ENCODE data around the gene ZNRF2.

ZNRF2 gene

GRCh38 chr7:30323006-30323355 is 38.6 kb downstream of the ZNRF2 start:
- no peak for DNase-seq

GRCh38 chr7:30327813-30328212 is 43.4 kb downstream of the ZNRF2 start:
- no peak for DNase-seq

GRCh38 chr7:30328381-30328780 is 44.0 kb downstream of the ZNRF2 start:
- DNase-seq = no peak

- DNase-seq = no peak
Measured at GRCh38 chr7:30329716-30330115, 45.3 kb downstream of the ZNRF2 start.

- DNase-seq = no peak
Measured at GRCh38 chr7:30330134-30331111, 46.0 kb downstream of the ZNRF2 start.

GRCh38 chr7:30331338-30331737 is 46.9 kb downstream of the ZNRF2 start:
- no peak for DNase-seq

GRCh38 chr7:30332549-30332948 is 48.2 kb downstream of the ZNRF2 start:
- no peak for DNase-seq

GRCh38 chr7:30335763-30336487 is 51.5 kb downstream of the ZNRF2 start:
- no peak for DNase-seq

- no peak for DNase-seq
Measured at GRCh38 chr7:30344513-30344912, 60.1 kb downstream of the ZNRF2 start.

GRCh38 chr7:30347226-30348082 is 63.1 kb downstream of the ZNRF2 start:
- DNase-seq = no peak

GRCh38 chr7:30348083-30348560 is 63.7 kb downstream of the ZNRF2 start:
- DNase-seq = no peak

- DNase-seq = no peak
Measured at GRCh38 chr7:30349170-30349569, 64.8 kb downstream of the ZNRF2 start.

- no peak for DNase-seq
Measured at GRCh38 chr7:30349816-30350215, 65.4 kb downstream of the ZNRF2 start.

GRCh38 chr7:30351286-30351685 is 66.9 kb downstream of the ZNRF2 start:
- no peak for DNase-seq

GRCh38 chr7:30351724-30352123 is 67.3 kb downstream of the ZNRF2 start:
- DNase-seq = no peak

- DNase-seq = no peak
Measured at GRCh38 chr7:30352169-30352568, 67.8 kb downstream of the ZNRF2 start.

- no peak for DNase-seq
Measured at GRCh38 chr7:30353532-30353931, 69.1 kb downstream of the ZNRF2 start.

- no peak for DNase-seq
Measured at GRCh38 chr7:30353932-30354607, 69.7 kb downstream of the ZNRF2 start.

- no peak for DNase-seq
Measured at GRCh38 chr7:30354791-30355190, 70.4 kb downstream of the ZNRF2 start.

- no peak for DNase-seq
Measured at GRCh38 chr7:30359957-30360356, 75.6 kb downstream of the ZNRF2 start.

- DNase-seq = no peak
Measured at GRCh38 chr7:30363778-30364563, 79.6 kb downstream of the ZNRF2 start.

GRCh38 chr7:30364773-30365172 is 80.4 kb downstream of the ZNRF2 start:
- no peak for DNase-seq
